GM19025 (cell line): ENCODE measurements around the gene INO80E.

ENCODE experiments used
- ATAC-seq: cut with Tn5 transposase; IDR thresholded peaks from one replicate; pipeline ENCODE4 v1.9.1; 2021; ENCODE audit warnings: mild to moderate bottlenecking, low read depth, moderate library complexity; ENCODE audit not compliant: unreplicated experiment

Gene INO80E

GRCh38 chr16:29991571-29991904, 4.5 kb upstream of the INO80E start:
- no peak for ATAC-seq

- no peak for ATAC-seq
Observed at GRCh38 chr16:29992344-29992967, 3.6 kb upstream of the INO80E start.

- no peak for ATAC-seq
Observed at GRCh38 chr16:29993191-29993902, 2.7 kb upstream of the INO80E start.

GRCh38 chr16:29993903-29994599, 2.0 kb upstream of the INO80E start:
- ATAC-seq = no peak

- ATAC-seq = no peak
Observed at GRCh38 chr16:29994600-29995323, 1.3 kb upstream of the INO80E start.

- peak; percentile 51 for ATAC-seq
Observed at GRCh38 chr16:29995324-29995910, 624 bp upstream of the INO80E start, which contains the start of gene HIRIP3. Gene HIRIP3, minus strand, starts transcription at chr16:29995617. Its CDS starts 12 bp downstream, at chr16:29995605.

GRCh38 chr16:29996766-29997250, 767 bp downstream of the INO80E start:
- no peak for ATAC-seq

- ATAC-seq = no peak
Observed at GRCh38 chr16:29999605-30000004, 3.6 kb downstream of the INO80E start.

- no peak for ATAC-seq
Observed at GRCh38 chr16:30000735-30001631, 4.9 kb downstream of the INO80E start.

GRCh38 chr16:30002614-30003346, 6.7 kb downstream of the INO80E start:
- ATAC-seq = no peak

- no peak for ATAC-seq
Observed at GRCh38 chr16:30003670-30004423, 7.8 kb downstream of the INO80E start.

- no peak for ATAC-seq
Observed at GRCh38 chr16:30004424-30004776, 8.4 kb downstream of the INO80E start.

GRCh38 chr16:30004811-30005242, 8.8 kb downstream of the INO80E start:
- ATAC-seq = no peak

- ATAC-seq = no peak
Observed at GRCh38 chr16:30005341-30006094, 9.5 kb downstream of the INO80E start.

GRCh38 chr16:30006095-30006473, 10.0 kb downstream of the INO80E start:
- ATAC-seq = no peak

- no peak for ATAC-seq
Observed at GRCh38 chr16:30006659-30007377, 10.8 kb downstream of the INO80E start.

GRCh38 chr16:30007378-30007895, 11.4 kb downstream of the INO80E start:
- no peak for ATAC-seq
